ENCODE measurements around the gene EIF4E2.

DNA sequence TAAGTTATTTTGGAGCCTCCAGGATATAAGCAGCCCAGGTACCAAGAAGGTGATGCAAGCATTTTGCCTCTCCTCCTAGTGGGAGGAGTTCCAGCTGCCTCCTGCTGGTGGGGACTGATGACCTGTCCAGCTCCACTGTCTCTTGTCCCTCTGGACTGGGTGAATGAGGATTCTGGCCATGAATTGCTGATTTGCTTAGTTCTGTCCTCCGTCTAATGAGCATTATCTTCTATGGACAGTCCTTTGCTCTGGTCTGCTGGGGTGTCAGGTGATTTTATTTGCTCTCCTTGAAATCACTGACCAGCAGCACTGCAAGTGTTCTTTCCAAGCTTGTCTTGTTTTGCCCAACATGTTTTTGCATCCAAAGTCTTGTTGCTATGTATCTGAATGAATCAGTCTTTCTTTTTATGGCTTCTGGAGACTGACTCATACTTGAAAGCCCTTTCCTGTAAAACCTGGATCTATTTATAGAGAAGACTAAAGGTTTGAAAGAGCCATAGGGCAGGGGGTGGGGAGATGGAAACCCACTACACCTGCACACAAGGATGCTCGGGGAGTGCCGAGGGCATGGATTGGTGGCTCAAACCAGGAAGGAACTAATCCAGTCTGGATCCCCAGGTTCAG is 42.4 kb downstream of the EIF4E2 start:
- TF ChIP-seq, protein P1, sequence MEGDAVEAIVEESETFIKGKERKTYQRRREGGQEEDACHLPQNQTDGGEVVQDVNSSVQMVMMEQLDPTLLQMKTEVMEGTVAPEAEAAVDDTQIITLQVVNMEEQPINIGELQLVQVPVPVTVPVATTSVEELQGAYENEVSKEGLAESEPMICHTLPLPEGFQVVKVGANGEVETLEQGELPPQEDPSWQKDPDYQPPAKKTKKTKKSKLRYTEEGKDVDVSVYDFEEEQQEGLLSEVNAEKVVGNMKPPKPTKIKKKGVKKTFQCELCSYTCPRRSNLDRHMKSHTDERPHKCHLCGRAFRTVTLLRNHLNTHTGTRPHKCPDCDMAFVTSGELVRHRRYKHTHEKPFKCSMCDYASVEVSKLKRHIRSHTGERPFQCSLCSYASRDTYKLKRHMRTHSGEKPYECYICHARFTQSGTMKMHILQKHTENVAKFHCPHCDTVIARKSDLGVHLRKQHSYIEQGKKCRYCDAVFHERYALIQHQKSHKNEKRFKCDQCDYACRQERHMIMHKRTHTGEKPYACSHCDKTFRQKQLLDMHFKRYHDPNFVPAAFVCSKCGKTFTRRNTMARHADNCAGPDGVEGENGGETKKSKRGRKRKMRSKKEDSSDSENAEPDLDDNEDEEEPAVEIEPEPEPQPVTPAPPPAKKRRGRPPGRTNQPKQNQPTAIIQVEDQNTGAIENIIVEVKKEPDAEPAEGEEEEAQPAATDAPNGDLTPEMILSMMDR (IDR thresholded peaks at IDR 0.05): peak in 1 of 6 experiments; percentile 30
- TF ChIP-seq POLR2A (IDR thresholded peaks at IDR 0.05): no peak

All from esophagus squamous epithelium (tissue), 4 donors.